ENCODE data around the gene CIBAR2. TPM values are rescaled to one million over a fixed set of nuclear protein-coding genes. Genes with fewer than 3 reads are reported as not detected.

Gene CIBAR2
- total and polyA plus RNA-seq, 9 donors = 0.18 to 13.0 (median 1.4) TPM; not detected in 3

DNA sequence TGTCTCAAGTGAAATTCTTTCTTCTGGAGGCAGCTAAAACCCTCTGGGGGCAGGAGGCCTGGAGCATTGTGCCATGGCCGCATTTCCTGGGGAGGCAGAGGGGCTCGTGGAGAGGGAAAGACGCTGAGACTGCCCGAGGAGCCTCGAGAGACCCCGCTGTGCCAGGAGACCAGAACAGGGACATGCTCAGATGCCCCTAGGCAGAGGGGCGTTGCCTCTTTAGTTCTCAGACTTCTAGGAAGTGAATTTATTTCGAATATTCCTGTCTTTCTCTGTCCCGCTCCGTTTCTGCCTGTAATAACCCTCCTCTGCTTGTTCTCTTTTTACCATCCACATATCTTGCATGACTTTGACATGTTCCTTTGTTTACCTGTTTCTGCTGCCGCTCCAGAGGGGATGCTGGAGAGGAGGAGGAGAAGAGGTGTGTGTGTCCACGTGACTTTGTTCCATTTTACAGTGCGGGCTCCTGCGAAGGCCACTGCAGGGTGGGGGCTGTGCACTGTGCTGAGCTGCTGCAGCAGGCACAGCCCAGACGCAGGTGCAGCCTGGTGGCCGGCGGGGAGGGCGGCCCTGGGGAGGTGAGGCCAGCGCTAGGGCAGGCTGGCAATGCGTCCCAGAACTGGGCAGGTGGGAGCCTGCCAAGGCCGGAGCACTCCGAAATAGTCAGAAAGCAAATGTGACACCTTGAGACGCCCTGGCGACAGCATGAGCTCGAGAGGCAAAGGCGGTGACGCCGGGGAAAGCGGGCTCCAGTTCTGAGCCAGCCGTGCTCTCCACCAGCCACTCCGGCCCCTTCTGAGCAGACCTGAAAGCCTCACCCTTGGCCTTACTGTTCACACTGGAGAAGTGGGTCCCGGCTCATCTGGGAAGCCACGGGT, 29.9 kb downstream of the CIBAR2 start:
- Histone ChIP-seq H3K36me3 (no peaks in the 10 kb centered on the region), H3K4me3 (no peak overlapping the region), H3K9me3 (no peaks in the 10 kb centered on the region), H3K27me3 (no peaks in the 10 kb centered on the region), H3K4me1 (ENCODE audit: insufficient read depth) (no peaks in the 10 kb centered on the region), H3K27ac (no peak overlapping the region)
- TF ChIP-seq EP300 (IDR thresholded peaks at IDR 0.05) (no peak), POLR2A (IDR thresholded peaks at IDR 0.05) (no peak)
- TF ChIP-seq, protein P1, sequence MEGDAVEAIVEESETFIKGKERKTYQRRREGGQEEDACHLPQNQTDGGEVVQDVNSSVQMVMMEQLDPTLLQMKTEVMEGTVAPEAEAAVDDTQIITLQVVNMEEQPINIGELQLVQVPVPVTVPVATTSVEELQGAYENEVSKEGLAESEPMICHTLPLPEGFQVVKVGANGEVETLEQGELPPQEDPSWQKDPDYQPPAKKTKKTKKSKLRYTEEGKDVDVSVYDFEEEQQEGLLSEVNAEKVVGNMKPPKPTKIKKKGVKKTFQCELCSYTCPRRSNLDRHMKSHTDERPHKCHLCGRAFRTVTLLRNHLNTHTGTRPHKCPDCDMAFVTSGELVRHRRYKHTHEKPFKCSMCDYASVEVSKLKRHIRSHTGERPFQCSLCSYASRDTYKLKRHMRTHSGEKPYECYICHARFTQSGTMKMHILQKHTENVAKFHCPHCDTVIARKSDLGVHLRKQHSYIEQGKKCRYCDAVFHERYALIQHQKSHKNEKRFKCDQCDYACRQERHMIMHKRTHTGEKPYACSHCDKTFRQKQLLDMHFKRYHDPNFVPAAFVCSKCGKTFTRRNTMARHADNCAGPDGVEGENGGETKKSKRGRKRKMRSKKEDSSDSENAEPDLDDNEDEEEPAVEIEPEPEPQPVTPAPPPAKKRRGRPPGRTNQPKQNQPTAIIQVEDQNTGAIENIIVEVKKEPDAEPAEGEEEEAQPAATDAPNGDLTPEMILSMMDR (IDR thresholded peaks at IDR 0.05) = no peak
- DNase-seq = no peak
- intact Hi-C loops (cut with DNase I) = no loop called here
- WGBS, 3 donors = 82 to 90% (median 88%) methylated on average over 33 of the region's 33 CpGs

DNA sequence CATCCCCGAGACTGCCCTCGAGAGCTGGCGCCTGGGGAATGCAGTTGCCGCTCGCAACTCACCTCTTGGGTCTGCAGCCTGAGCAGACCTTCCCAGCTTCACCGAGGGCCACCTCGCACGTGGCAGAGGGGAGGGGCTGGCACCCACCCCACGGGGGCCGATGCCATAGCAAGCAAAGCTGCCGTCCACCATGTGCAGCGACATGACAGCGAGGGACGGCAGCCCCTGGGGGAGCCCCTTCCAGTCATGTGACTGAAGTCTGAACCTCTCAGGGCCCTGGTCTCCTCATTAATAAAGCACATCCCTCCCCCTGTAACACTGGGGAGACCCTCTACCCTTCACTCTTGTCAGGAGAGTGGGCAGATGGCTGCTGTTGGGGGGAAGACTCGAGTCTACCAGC, 30.5 kb downstream of the CIBAR2 start:
- TF ChIP-seq, protein P1 (IDR thresholded peaks at IDR 0.05) = no peak
- TF ChIP-seq POLR2A (IDR thresholded peaks at IDR 0.05) (no peak), EP300 (IDR thresholded peaks at IDR 0.05) (no peak)
- 85 to 89% (median 85%) methylated on average over 15 of the region's 15 CpGs for WGBS, 3 donors
- intact Hi-C loops (cut with DNase I) = no loop called here
- no peaks in the 10 kb centered on the region for H3K9me3 ChIP-seq
- H3K27ac ChIP-seq = no peak overlapping the region
- H3K4me1 ChIP-seq (ENCODE audit: insufficient read depth) = no peaks in the 10 kb centered on the region
- no peaks in the 10 kb centered on the region for H3K27me3 ChIP-seq
- no peak overlapping the region for H3K4me3 ChIP-seq
- H3K36me3 ChIP-seq = no peaks in the 10 kb centered on the region
- DNase-seq = no peak

DNA sequence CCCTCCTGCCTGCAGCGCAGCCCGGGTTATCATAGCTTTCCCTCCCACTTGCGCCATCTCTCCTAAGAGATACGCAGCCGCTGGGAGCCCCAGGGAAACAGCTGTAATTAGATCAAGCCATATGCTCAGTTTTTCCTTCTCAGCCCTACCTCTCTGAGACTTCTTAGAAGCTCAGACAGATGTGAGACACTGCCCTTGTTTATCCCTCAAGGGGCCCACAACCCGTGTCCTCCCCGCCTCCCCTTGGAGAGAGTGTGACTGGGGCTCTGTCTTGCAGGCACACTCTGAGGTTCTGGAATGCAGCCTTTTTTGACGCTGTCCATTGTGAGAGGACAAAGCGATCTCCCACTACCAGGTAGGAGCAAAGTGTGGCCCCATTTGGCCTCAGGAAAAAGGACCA, 31.2 kb downstream of the CIBAR2 start:
- Histone ChIP-seq H3K27me3 (no peaks in the 10 kb centered on the region), H3K27ac (no peak overlapping the region), H3K9me3 (no peaks in the 10 kb centered on the region), H3K4me3 (no peak overlapping the region), H3K4me1 (ENCODE audit: insufficient read depth) (no peaks in the 10 kb centered on the region), H3K36me3 (no peaks in the 10 kb centered on the region)
- intact Hi-C loops (cut with DNase I) = no loop called here
- no peak for TF ChIP-seq EP300 (IDR thresholded peaks at IDR 0.05)
- TF ChIP-seq, protein P1 (IDR thresholded peaks at IDR 0.05) = no peak
- no peak for TF ChIP-seq POLR2A (IDR thresholded peaks at IDR 0.05)
- WGBS, 3 donors = 84 to 87% (median 85%) methylated on average over 9 of the region's 9 CpGs
- no peak for DNase-seq

DNA sequence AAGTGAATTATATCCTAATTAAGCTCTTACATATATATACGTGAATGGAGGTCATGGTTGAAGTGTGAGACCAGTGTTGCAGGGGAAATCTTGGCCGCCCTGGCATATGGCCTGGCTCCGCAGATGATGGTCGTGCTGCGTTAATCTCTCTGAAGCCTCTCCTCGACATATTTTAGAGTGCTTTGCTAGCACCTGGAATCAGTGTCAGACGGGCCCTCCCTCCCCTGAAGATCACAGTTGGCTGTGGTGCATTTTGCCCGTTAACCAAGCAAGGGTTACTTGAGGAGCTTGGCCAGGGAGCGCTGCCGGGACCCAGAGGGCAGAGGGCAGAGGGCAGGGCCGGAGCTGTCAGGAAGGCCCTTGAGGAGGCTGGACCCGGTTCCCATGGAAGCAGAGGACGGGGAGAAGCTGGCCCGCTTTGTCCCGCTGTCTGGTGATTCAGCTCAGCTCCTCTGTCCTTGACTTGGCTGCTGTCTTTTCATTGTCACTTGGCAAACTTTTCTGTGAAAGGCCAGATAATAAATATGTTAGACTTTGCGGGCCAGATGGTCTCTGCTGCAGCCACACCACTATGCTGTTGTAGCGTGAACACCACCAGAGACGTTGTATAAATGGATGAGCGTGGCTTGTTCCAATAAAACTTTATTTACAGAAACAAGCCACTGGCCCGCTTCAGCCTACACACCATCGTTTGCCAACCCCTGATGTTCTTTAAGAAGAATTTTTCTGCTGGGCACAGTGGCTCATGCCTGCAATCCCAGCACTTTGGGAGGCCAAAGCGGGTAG, 32.3 kb downstream of the CIBAR2 start:
- TF ChIP-seq EP300 (IDR thresholded peaks at IDR 0.05) (no peak), POLR2A (IDR thresholded peaks at IDR 0.05) (no peak)
- TF ChIP-seq, protein P1 (IDR thresholded peaks at IDR 0.05) = no peak
- WGBS, 3 donors = 81 to 86% (median 83%) methylated on average over 22 of the region's 22 CpGs
- Histone ChIP-seq H3K4me1 (ENCODE audit: insufficient read depth) (no peaks in the 10 kb centered on the region), H3K4me3 (no peak overlapping the region), H3K9me3 (no peaks in the 10 kb centered on the region), H3K36me3 (no peaks in the 10 kb centered on the region), H3K27ac (no peak overlapping the region), H3K27me3 (no peaks in the 10 kb centered on the region)
- intact Hi-C loops (cut with DNase I) = no loop called here
- no peak for DNase-seq

Data from ovary (tissue), 9 donors.